ENCODE measurements around the gene MRPS24. TPM values are rescaled to one million over a fixed set of nuclear protein-coding genes. Genes with fewer than 3 reads are reported as not detected.

The MRPS24 gene
- total RNA-seq, 2 experiments from 2014 or later, result 121 to 149 TPM

- intact Hi-C loops (cut with DNase I, micrococcal nuclease), result no loop called here
- ChIA-PET POLR2A (no interaction called here), CTCF (no interaction called here)
- H3K27me3 Mint-ChIP-seq, result no peaks in the 10 kb centered on the region
- H3K4me1 Mint-ChIP-seq, result peaks cover 15% of the 10 kb centered on the region
- no peak overlapping the region for H3K4me3 Mint-ChIP-seq
- peaks cover 49% of the 10 kb centered on the region for H3K36me3 Mint-ChIP-seq (ENCODE audit: low read depth)
- H3K27ac Mint-ChIP-seq, result no peak overlapping the region
- H3K9me3 Mint-ChIP-seq (ENCODE audit: low read depth), result no peaks in the 10 kb centered on the region
- DNase-seq (no peak), ATAC-seq (no peak)
Observed at GRCh38 chr7:43876976-43877745, 7.8 kb upstream of the MRPS24 start.

- ChIA-PET CTCF (interaction anchor here (0.6 kb wide), 1 partner anchor 384 kb away, joined by 3 read pairs; no protein-coding TSS in a partner anchor), POLR2A (no interaction called here)
- Mint-ChIP-seq H3K27ac (no peak overlapping the region), H3K4me3 (no peak overlapping the region), H3K4me1 (peaks cover 16% of the 10 kb centered on the region), H3K9me3 (ENCODE audit: low read depth) (no peaks in the 10 kb centered on the region), H3K36me3 (ENCODE audit: low read depth) (peaks cover 42% of the 10 kb centered on the region), H3K27me3 (no peaks in the 10 kb centered on the region)
- no peak for ATAC-seq
- intact Hi-C loops (cut with DNase I, micrococcal nuclease), result no loop called here
- no peak for DNase-seq
Observed at GRCh38 chr7:43876241-43876640, 6.9 kb upstream of the MRPS24 start.

- no peak overlapping the region for H3K27ac Mint-ChIP-seq
- peaks cover 2% of the 10 kb centered on the region for H3K9me3 Mint-ChIP-seq (ENCODE audit: low read depth)
- no peaks in the 10 kb centered on the region for H3K27me3 Mint-ChIP-seq
- DNase-seq, result no peak
- H3K36me3 Mint-ChIP-seq (ENCODE audit: low read depth), result peaks cover 30% of the 10 kb centered on the region
- intact Hi-C loops (cut with DNase I, micrococcal nuclease), result no loop called here
- H3K4me3 Mint-ChIP-seq, result no peak overlapping the region
- no peak for ATAC-seq
- POLR2A ChIA-PET, result no interaction called here
- CTCF ChIA-PET, result no interaction called here
- H3K4me1 Mint-ChIP-seq, result peaks cover 30% of the 10 kb centered on the region
Observed at GRCh38 chr7:43873300-43873699, 4.0 kb upstream of the MRPS24 start.

GRCh38 chr7:43872406-43873110 lies 3.2 kb upstream of the MRPS24 start:
- CTCF ChIA-PET, result interaction anchor here (0.7 kb wide), 1 partner anchor 13 kb away, joined by 3 read pairs; no protein-coding TSS in a partner anchor
- no peak for ATAC-seq
- Mint-ChIP-seq H3K9me3 (ENCODE audit: low read depth) (peaks cover 2% of the 10 kb centered on the region), H3K4me3 (no peak overlapping the region), H3K36me3 (ENCODE audit: low read depth) (peaks cover 24% of the 10 kb centered on the region), H3K27ac (no peak overlapping the region), H3K27me3 (no peaks in the 10 kb centered on the region), H3K4me1 (peaks cover 35% of the 10 kb centered on the region)
- DNase-seq, result peak; percentile 18
- intact Hi-C loops (cut with DNase I, micrococcal nuclease), result no loop called here
- POLR2A ChIA-PET, result no interaction called here

- ATAC-seq (no peak), DNase-seq (no peak)
- peaks cover 30% of the 10 kb centered on the region for H3K36me3 Mint-ChIP-seq (ENCODE audit: low read depth)
- no peak overlapping the region for H3K4me3 Mint-ChIP-seq
- intact Hi-C loops (cut with DNase I, micrococcal nuclease), result no loop called here
- ChIA-PET POLR2A (no interaction called here), CTCF (no interaction called here)
- H3K27ac Mint-ChIP-seq, result no peak overlapping the region
- peaks cover 2% of the 10 kb centered on the region for H3K9me3 Mint-ChIP-seq (ENCODE audit: low read depth)
- peaks cover 35% of the 10 kb centered on the region for H3K4me1 Mint-ChIP-seq
- H3K27me3 Mint-ChIP-seq, result no peaks in the 10 kb centered on the region
Observed at GRCh38 chr7:43871064-43871463, 1.7 kb upstream of the MRPS24 start.

GRCh38 chr7:43870316-43870715 lies 999 bp upstream of the MRPS24 start:
- POLR2A ChIA-PET, result no interaction called here
- H3K27ac Mint-ChIP-seq, result no peak overlapping the region
- CTCF ChIA-PET, result interaction anchor here (1.3 kb wide), 1 partner anchor 288 kb away, joined by 7 read pairs; the partner anchor contains the start of gene STK17A

GRCh38 chr7:43869867-43870240 lies 537 bp upstream of the MRPS24 start:
- H3K36me3 Mint-ChIP-seq (ENCODE audit: low read depth), result peaks cover 30% of the 10 kb centered on the region
- H3K27me3 Mint-ChIP-seq, result no peaks in the 10 kb centered on the region
- peaks cover 2% of the 10 kb centered on the region for H3K9me3 Mint-ChIP-seq (ENCODE audit: low read depth)
- peak overlapping the region; percentile 83 for H3K4me3 Mint-ChIP-seq
- DNase-seq, result peak; percentile 57
- intact Hi-C loops (cut with DNase I, micrococcal nuclease), result loop anchor here (1.0 to 10.0 kb wide), 8 partner anchors 31 to 935 kb away; partner anchors contain the start of genes UBE2D4 (in 2 of the 2), URGCP (in 2 of the 2), MRPL32 (in 1 of the 2) and PSMA2 (in 1 of the 2)
- ChIA-PET CTCF (interaction anchor here (1.0 to 1.3 kb wide), 2 partner anchors 34 to 287 kb away, joined by 4 to 7 read pairs; partner anchors contain the start of gene STK17A), POLR2A (interaction anchor here (0.6 to 0.9 kb wide), 2 partner anchors 9 to 246 kb away, joined by 3 read pairs; no protein-coding TSS in a partner anchor)
- peak; percentile 34 for ATAC-seq
- H3K4me1 Mint-ChIP-seq, result peaks cover 35% of the 10 kb centered on the region
- peak overlapping the region; percentile 79 for H3K27ac Mint-ChIP-seq

More at GRCh38 chr7:43870316-43870715, 999 bp upstream of the MRPS24 start:
- DNase-seq (no peak), ATAC-seq (no peak)
- intact Hi-C loops (cut with DNase I, micrococcal nuclease), result no loop called here
- Mint-ChIP-seq H3K27me3 (no peaks in the 10 kb centered on the region), H3K4me3 (peak overlapping the region; percentile 83), H3K36me3 (ENCODE audit: low read depth) (peaks cover 31% of the 10 kb centered on the region), H3K4me1 (peaks cover 35% of the 10 kb centered on the region), H3K9me3 (ENCODE audit: low read depth) (peaks cover 2% of the 10 kb centered on the region)

GRCh38 chr7:43868681-43869005 lies 674 bp downstream of the MRPS24 start:
- H3K36me3 Mint-ChIP-seq (ENCODE audit: low read depth), result peaks cover 25% of the 10 kb centered on the region
- peak overlapping the region; percentile 84 for H3K27ac Mint-ChIP-seq
- intact Hi-C loops (cut with DNase I, micrococcal nuclease), result loop anchor here (1.0 to 10.0 kb wide), 8 partner anchors 29 to 934 kb away; partner anchors contain the start of genes UBE2D4 (in 2 of the 2), URGCP (in 2 of the 2), MRPL32 (in 1 of the 2) and PSMA2 (in 1 of the 2)

GRCh38 chr7:43868181-43868580 lies 1.1 kb downstream of the MRPS24 start:
- H3K9me3 Mint-ChIP-seq (ENCODE audit: low read depth), result peaks cover 2% of the 10 kb centered on the region
- DNase-seq, result no peak
- intact Hi-C loops (cut with DNase I, micrococcal nuclease), result loop anchor here (2.0 to 10.0 kb wide), 3 partner anchors 39 to 933 kb away; partner anchors contain the start of genes MRPL32 (in 1 of the 2), PSMA2 (in 1 of the 2), UBE2D4 (in 1 of the 2) and URGCP (in 1 of the 2)
- no peak for ATAC-seq
- no peak overlapping the region for H3K27ac Mint-ChIP-seq
- H3K27me3 Mint-ChIP-seq, result no peaks in the 10 kb centered on the region
- peaks cover 24% of the 10 kb centered on the region for H3K36me3 Mint-ChIP-seq (ENCODE audit: low read depth)
- peaks cover 33% of the 10 kb centered on the region for H3K4me1 Mint-ChIP-seq
- CTCF ChIA-PET, result interaction anchor here (1.2 to 1.4 kb wide), 2 partner anchors 11 to 105 kb away, joined by 3 to 4 read pairs; no protein-coding TSS in a partner anchor
- peak overlapping the region; percentile 83 for H3K4me3 Mint-ChIP-seq
- POLR2A ChIA-PET, result interaction anchor here (0.7 kb wide), 2 partner anchors 24 to 36 kb away, joined by 3 read pairs; no protein-coding TSS in a partner anchor

More at GRCh38 chr7:43868681-43869005, 674 bp downstream of the MRPS24 start:
- no peak for DNase-seq
- POLR2A ChIA-PET, result interaction anchor here (0.7 kb wide), 2 partner anchors 25 to 35 kb away, joined by 3 read pairs; no protein-coding TSS in a partner anchor
- Mint-ChIP-seq H3K4me1 (peaks cover 35% of the 10 kb centered on the region), H3K27me3 (no peaks in the 10 kb centered on the region), H3K9me3 (ENCODE audit: low read depth) (peaks cover 2% of the 10 kb centered on the region), H3K4me3 (peak overlapping the region; percentile 83)
- CTCF ChIA-PET, result interaction anchor here (1.2 to 1.4 kb wide), 2 partner anchors 11 to 105 kb away, joined by 3 to 4 read pairs; no protein-coding TSS in a partner anchor
- peak; percentile 1 for ATAC-seq

- H3K9me3 Mint-ChIP-seq (ENCODE audit: low read depth), result no peaks in the 10 kb centered on the region
- H3K27ac Mint-ChIP-seq, result no peak overlapping the region
- DNase-seq (no peak), ATAC-seq (no peak)
- no peaks in the 10 kb centered on the region for H3K27me3 Mint-ChIP-seq
- H3K4me3 Mint-ChIP-seq, result no peak overlapping the region
- peaks cover 24% of the 10 kb centered on the region for H3K36me3 Mint-ChIP-seq (ENCODE audit: low read depth)
- intact Hi-C loops (cut with DNase I, micrococcal nuclease), result loop anchor here (5.0 to 10.0 kb wide), 2 partner anchors 42 to 930 kb away; partner anchors contain the start of genes MRPL32 (in 1 of the 2), PSMA2 (in 1 of the 2) and URGCP (in 1 of the 2)
- peaks cover 17% of the 10 kb centered on the region for H3K4me1 Mint-ChIP-seq
- CTCF ChIA-PET, result interaction anchor here (1.0 kb wide), 1 partner anchor 26 kb away, joined by 3 read pairs; no protein-coding TSS in a partner anchor
- POLR2A ChIA-PET, result no interaction called here
Observed at GRCh38 chr7:43865277-43865676, 4.0 kb downstream of the MRPS24 start.

- ChIA-PET CTCF (interaction anchor here (0.8 to 1.0 kb wide), 2 partner anchors 25 to 48 kb away, joined by 3 read pairs; no protein-coding TSS in a partner anchor), POLR2A (interaction anchor here (0.6 kb wide), 1 partner anchor 480 kb away, joined by 3 read pairs; no protein-coding TSS in a partner anchor)
- Mint-ChIP-seq H3K27ac (no peak overlapping the region), H3K27me3 (no peaks in the 10 kb centered on the region), H3K4me3 (no peak overlapping the region), H3K4me1 (peaks cover 10% of the 10 kb centered on the region), H3K9me3 (ENCODE audit: low read depth) (no peaks in the 10 kb centered on the region), H3K36me3 (ENCODE audit: low read depth) (peaks cover 24% of the 10 kb centered on the region)
- intact Hi-C loops (cut with DNase I, micrococcal nuclease), result loop anchor here in 1 of 2 experiments (10.0 kb wide), 1 partner anchor 929 kb away; the partner anchor contains the start of genes MRPL32 and PSMA2
- DNase-seq, result no peak
- no peak for ATAC-seq
Observed at GRCh38 chr7:43864126-43864525, 5.2 kb downstream of the MRPS24 start.
